NB4 (cell line): ENCODE data around the gene UQCR10.

Experiments used
- DNase-seq: peaks from one replicate; pipeline ENCODE4 v3.0.0; 2010; ENCODE audit warnings: low read depth
- H3K4me3 ChIP-seq: one replicate; pipeline ENCODE4 v1.5.1; 2011; ENCODE audit warnings: mild to moderate bottlenecking, low read depth, low read length, moderate library complexity
- CTCF ChIP-seq: IDR thresholded peaks from one replicate; pipeline ENCODE4 v1.5.1; 2012; ENCODE audit warnings: low read depth, low read length
- MAX ChIP-seq: IDR thresholded peaks from 2 replicates; pipeline ENCODE4 v1.6.1; 2011; ENCODE audit warnings: low read depth, low read length
- MYC ChIP-seq: IDR thresholded peaks from 2 replicates; pipeline ENCODE4 v1.6.1; 2011; ENCODE audit warnings: low read depth, low read length
- POLR2A ChIP-seq: IDR thresholded peaks from 2 replicates; pipeline ENCODE4 v1.6.1; 2011; ENCODE audit warnings: mild to moderate bottlenecking; ENCODE audit not compliant: insufficient read length; ENCODE audit errors: extremely low read depth

UQCR10 gene

GRCh38 chr22:29811377-29811776, 44.2 kb downstream of the UQCR10 start:
- no peak for DNase-seq
- no peak for TF ChIP-seq MAX
- TF ChIP-seq MYC: no peak
- TF ChIP-seq CTCF: no peak
- TF ChIP-seq POLR2A: no peak
- H3K4me3 ChIP-seq: no peak overlapping the region

- H3K4me3 ChIP-seq: no peak overlapping the region
- DNase-seq: no peak
- TF ChIP-seq MYC (no peak), POLR2A (no peak), CTCF (no peak), MAX (no peak)
Observed at GRCh38 chr22:29813126-29813525, 46.0 kb downstream of the UQCR10 start.

- no peak for DNase-seq
- TF ChIP-seq MYC (no peak), CTCF (no peak)
- no peak overlapping the region for H3K4me3 ChIP-seq
Observed at GRCh38 chr22:29813563-29813962, 46.4 kb downstream of the UQCR10 start.

- H3K4me3 ChIP-seq: no peak overlapping the region
- no peak for DNase-seq
- TF ChIP-seq MAX (no peak), POLR2A (no peak), MYC (no peak), CTCF (no peak)
Observed at GRCh38 chr22:29814003-29814402, 46.8 kb downstream of the UQCR10 start.

GRCh38 chr22:29815580-29815979, 48.4 kb downstream of the UQCR10 start:
- TF ChIP-seq MYC: no peak
- H3K4me3 ChIP-seq: no peak overlapping the region
- no peak for DNase-seq

- no peak overlapping the region for H3K4me3 ChIP-seq
- TF ChIP-seq MYC: no peak
- no peak for TF ChIP-seq CTCF
- TF ChIP-seq POLR2A: no peak
- TF ChIP-seq MAX: no peak
- DNase-seq: no peak
Observed at GRCh38 chr22:29816128-29816527, 49.0 kb downstream of the UQCR10 start.
